Neural progenitor cell (in vitro differentiated cells): Measurements from ENCODE around the gene TLCD5.

Experiments
- EZH2 ChIP-seq: fragments of 200-600 bp; sonication (generic); IDR thresholded peaks from 2 replicates; pipeline ENCODE4 v1.6.1; 2017; ENCODE audit warnings: antibody characterized with exemption, mild to moderate bottlenecking, moderate library complexity
- EZH2phosphoT487 ChIP-seq: fragments of 200-600 bp; sonication (generic); IDR thresholded peaks from 2 replicates; pipeline ENCODE4 v1.6.1; 2017; ENCODE audit warnings: antibody characterized with exemption
- TF ChIP-seq, protein P1 (sequence below): fragments of 200-600 bp; sonication (generic); IDR thresholded peaks from 2 replicates; pipeline ENCODE4 v1.5.1; 2017; ENCODE audit warnings: antibody characterized with exemption, mild to moderate bottlenecking

DNA sequence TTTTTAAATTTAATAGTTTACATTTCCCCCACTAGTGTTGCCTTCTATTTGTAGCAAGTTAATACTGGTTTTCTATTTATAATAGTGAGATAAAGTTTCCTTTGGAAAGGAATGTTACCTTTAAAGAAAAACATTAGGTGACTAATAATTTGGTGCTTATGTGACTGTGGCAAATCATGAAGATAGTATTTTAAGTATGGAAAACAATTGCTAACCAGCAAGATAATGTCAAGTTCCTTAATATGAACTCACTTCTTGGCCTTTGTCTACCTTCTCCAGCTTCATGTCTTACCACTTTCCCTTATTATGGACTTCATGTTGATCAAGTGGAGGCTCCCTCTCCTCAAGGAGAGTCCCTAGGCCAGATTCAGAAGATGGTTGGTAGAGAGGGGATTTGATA, 38.3 kb downstream of the TLCD5 start:
- TF ChIP-seq, protein P1, sequence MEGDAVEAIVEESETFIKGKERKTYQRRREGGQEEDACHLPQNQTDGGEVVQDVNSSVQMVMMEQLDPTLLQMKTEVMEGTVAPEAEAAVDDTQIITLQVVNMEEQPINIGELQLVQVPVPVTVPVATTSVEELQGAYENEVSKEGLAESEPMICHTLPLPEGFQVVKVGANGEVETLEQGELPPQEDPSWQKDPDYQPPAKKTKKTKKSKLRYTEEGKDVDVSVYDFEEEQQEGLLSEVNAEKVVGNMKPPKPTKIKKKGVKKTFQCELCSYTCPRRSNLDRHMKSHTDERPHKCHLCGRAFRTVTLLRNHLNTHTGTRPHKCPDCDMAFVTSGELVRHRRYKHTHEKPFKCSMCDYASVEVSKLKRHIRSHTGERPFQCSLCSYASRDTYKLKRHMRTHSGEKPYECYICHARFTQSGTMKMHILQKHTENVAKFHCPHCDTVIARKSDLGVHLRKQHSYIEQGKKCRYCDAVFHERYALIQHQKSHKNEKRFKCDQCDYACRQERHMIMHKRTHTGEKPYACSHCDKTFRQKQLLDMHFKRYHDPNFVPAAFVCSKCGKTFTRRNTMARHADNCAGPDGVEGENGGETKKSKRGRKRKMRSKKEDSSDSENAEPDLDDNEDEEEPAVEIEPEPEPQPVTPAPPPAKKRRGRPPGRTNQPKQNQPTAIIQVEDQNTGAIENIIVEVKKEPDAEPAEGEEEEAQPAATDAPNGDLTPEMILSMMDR: no peak
- TF ChIP-seq EZH2phosphoT487 (no peak), EZH2 (no peak)
